ENCODE results near the gene TEX38. TPM values are rescaled to one million over a fixed set of nuclear protein-coding genes. Genes with fewer than 3 reads are reported as not detected.

The TEX38 gene
- total and polyA plus RNA-seq, 2 of the 13 experiments (the other 11 are each of a cell fraction or from before 2014, with no cell fraction given) = 0.18 TPM; not detected in 1

GRCh38 chr1:46667782-46668760 lies 3.6 kb upstream of the TEX38 start, which contains the start of gene ATPAF1 (continued):
- TF ChIP-seq, protein P1, sequence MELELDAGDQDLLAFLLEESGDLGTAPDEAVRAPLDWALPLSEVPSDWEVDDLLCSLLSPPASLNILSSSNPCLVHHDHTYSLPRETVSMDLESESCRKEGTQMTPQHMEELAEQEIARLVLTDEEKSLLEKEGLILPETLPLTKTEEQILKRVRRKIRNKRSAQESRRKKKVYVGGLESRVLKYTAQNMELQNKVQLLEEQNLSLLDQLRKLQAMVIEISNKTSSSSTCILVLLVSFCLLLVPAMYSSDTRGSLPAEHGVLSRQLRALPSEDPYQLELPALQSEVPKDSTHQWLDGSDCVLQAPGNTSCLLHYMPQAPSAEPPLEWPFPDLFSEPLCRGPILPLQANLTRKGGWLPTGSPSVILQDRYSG (CRISPR knock-in tag; IDR thresholded peaks at IDR 0.05) = no peak
- TF ChIP-seq ZNF780A (CRISPR knock-in tag; IDR thresholded peaks at IDR 0.05) (no peak), SNAPC2 (CRISPR knock-in tag; IDR thresholded peaks at IDR 0.05) (no peak), RFXAP (CRISPR knock-in tag; IDR thresholded peaks at IDR 0.05; ENCODE audit: borderline replicate concordance) (no peak), GFI1 (CRISPR knock-in tag; IDR thresholded peaks at IDR 0.05; ENCODE audit: borderline replicate concordance) (no peak), HOXA7 (CRISPR knock-in tag; IDR thresholded peaks at IDR 0.05) (no peak), THYN1 (CRISPR knock-in tag; IDR thresholded peaks at IDR 0.05; ENCODE audit: borderline replicate concordance, low read depth) (no peak), SOX5 (CRISPR knock-in tag; IDR thresholded peaks at IDR 0.05; ENCODE audit: borderline replicate concordance) (no peak), KLF6 (CRISPR knock-in tag; IDR thresholded peaks at IDR 0.05) (no peak), EHMT2 (IDR thresholded peaks at IDR 0.05; ENCODE audit: borderline replicate concordance, low read depth, low read length) (no peak), MTF1 (CRISPR knock-in tag; IDR thresholded peaks at IDR 0.05) (no peak), GATAD1 (CRISPR knock-in tag; IDR thresholded peaks at IDR 0.05) (peak; percentile 72), SRSF9 (IDR thresholded peaks at IDR 0.05; ENCODE audit: borderline replicate concordance, insufficient read depth, low read depth, low read length, poor library complexity, severe bottlenecking) (no peak), ZNF160 (CRISPR knock-in tag; IDR thresholded peaks at IDR 0.05) (no peak), ZNF546 (CRISPR knock-in tag; conservative IDR thresholded peaks at IDR 0.05) (no peak), KAT8 (CRISPR knock-in tag; IDR thresholded peaks at IDR 0.05) (no peak), THRA (CRISPR knock-in tag; IDR thresholded peaks at IDR 0.05; ENCODE audit: borderline replicate concordance) (no peak)
- TF ChIP-seq, protein P2, sequence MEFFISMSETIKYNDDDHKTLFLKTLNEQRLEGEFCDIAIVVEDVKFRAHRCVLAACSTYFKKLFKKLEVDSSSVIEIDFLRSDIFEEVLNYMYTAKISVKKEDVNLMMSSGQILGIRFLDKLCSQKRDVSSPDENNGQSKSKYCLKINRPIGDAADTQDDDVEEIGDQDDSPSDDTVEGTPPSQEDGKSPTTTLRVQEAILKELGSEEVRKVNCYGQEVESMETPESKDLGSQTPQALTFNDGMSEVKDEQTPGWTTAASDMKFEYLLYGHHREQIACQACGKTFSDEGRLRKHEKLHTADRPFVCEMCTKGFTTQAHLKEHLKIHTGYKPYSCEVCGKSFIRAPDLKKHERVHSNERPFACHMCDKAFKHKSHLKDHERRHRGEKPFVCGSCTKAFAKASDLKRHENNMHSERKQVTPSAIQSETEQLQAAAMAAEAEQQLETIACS (CRISPR knock-in tag; IDR thresholded peaks at IDR 0.05) = peak; percentile 85
- TF ChIP-seq, protein P3, sequence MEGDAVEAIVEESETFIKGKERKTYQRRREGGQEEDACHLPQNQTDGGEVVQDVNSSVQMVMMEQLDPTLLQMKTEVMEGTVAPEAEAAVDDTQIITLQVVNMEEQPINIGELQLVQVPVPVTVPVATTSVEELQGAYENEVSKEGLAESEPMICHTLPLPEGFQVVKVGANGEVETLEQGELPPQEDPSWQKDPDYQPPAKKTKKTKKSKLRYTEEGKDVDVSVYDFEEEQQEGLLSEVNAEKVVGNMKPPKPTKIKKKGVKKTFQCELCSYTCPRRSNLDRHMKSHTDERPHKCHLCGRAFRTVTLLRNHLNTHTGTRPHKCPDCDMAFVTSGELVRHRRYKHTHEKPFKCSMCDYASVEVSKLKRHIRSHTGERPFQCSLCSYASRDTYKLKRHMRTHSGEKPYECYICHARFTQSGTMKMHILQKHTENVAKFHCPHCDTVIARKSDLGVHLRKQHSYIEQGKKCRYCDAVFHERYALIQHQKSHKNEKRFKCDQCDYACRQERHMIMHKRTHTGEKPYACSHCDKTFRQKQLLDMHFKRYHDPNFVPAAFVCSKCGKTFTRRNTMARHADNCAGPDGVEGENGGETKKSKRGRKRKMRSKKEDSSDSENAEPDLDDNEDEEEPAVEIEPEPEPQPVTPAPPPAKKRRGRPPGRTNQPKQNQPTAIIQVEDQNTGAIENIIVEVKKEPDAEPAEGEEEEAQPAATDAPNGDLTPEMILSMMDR (CRISPR knock-in tag; IDR thresholded peaks at IDR 0.05) = peak; percentile 8; the same call in 1 of the 2 replicates
- TF ChIP-seq, protein P4, sequence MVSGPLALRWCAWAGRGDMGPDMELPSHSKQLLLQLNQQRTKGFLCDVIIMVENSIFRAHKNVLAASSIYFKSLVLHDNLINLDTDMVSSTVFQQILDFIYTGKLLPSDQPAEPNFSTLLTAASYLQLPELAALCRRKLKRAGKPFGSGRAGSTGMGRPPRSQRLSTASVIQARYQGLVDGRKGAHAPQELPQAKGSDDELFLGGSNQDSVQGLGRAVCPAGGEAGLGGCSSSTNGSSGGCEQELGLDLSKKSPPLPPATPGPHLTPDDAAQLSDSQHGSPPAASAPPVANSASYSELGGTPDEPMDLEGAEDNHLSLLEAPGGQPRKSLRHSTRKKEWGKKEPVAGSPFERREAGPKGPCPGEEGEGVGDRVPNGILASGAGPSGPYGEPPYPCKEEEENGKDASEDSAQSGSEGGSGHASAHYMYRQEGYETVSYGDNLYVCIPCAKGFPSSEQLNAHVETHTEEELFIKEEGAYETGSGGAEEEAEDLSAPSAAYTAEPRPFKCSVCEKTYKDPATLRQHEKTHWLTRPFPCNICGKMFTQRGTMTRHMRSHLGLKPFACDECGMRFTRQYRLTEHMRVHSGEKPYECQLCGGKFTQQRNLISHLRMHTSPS (CRISPR knock-in tag; IDR thresholded peaks at IDR 0.05; ENCODE audit: low read depth) = no peak
- TF ChIP-seq, protein P5, sequence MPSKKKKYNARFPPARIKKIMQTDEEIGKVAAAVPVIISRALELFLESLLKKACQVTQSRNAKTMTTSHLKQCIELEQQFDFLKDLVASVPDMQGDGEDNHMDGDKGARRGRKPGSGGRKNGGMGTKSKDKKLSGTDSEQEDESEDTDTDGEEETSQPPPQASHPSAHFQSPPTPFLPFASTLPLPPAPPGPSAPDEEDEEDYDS (CRISPR knock-in tag; IDR thresholded peaks at IDR 0.05) = no peak
